CD14-positive monocyte (primary cell): ENCODE measurements around the gene CYSLTR2. TPM values are rescaled to one million over a fixed set of nuclear protein-coding genes. Genes with fewer than 3 reads are reported as not detected.

Experiments used
- DNase-seq, 3 donors: peaks; one replicate each; pipeline ENCODE4 v3.0.0-alpha.2; 2011 to 2022
- H2AFZ ChIP-seq: 2 replicates; pipeline ENCODE4 v1.6.0; 2012; ENCODE audit warnings: mild to moderate bottlenecking, low read depth, low read length, inconsistent platforms; ENCODE audit not compliant: insufficient read depth, poor library complexity, severe bottlenecking
- H3K27ac ChIP-seq, 2 donors: 1 replicate in 1 of 2; 2 replicates in 1 of 2; pipeline ENCODE4 v1.5.1; 2012 to 2013; ENCODE audit warnings: low read length in 2 of 2, control low read depth in 1 of 2, inconsistent platforms in 1 of 2, low read depth in 1 of 2, mild to moderate bottlenecking in 1 of 2
- H3K27me3 ChIP-seq, 2 donors: one replicate each; pipeline versions ENCODE4 v1.6.0 to v1.6.1; 2011 to 2013; ENCODE audit warnings: low read length in 2 of 2; ENCODE audit not compliant: control insufficient read depth in 2 of 2, insufficient read depth in 2 of 2
- H3K36me3 ChIP-seq, 2 donors: replicated peaks in 1 of 2; 1 replicate in 1 of 2; 2 replicates in 1 of 2; pipeline versions ENCODE4 v1.5.1 to v1.6.1; 2012 to 2013; ENCODE audit warnings: low read length in 2 of 2, control low read depth in 1 of 2, inconsistent platforms in 1 of 2, mild to moderate bottlenecking in 1 of 2; ENCODE audit not compliant: insufficient read depth in 2 of 2, control insufficient read depth in 1 of 2
- H3K4me1 ChIP-seq, 2 donors: 1 replicate in 1 of 2; 2 replicates in 1 of 2; pipeline versions ENCODE4 v1.5.1 to v1.6.1; 2012 to 2013; ENCODE audit warnings: low read length in 2 of 2, control low read depth in 1 of 2, inconsistent platforms in 1 of 2, mild to moderate bottlenecking in 1 of 2, moderate library complexity in 1 of 2; ENCODE audit not compliant: insufficient read depth in 2 of 2, control insufficient read depth in 1 of 2
- H3K4me2 ChIP-seq: replicated peaks from 2 replicates; pipeline ENCODE3; 2012; ENCODE audit warnings: low read length, moderate library complexity, mild to moderate bottlenecking; ENCODE audit not compliant: poor library complexity, severe bottlenecking; ENCODE audit errors: extremely low read depth
- H3K4me3 ChIP-seq, 3 experiments: fragments of 200-600 bp in 1 of 3; sonication (generic) in 1 of 3; replicated peaks in 1 of 3; 1 replicate in 2 of 3; 2 replicates in 1 of 3; pipeline ENCODE4 v1.5.1; 2011 to 2013; ENCODE audit warnings: low read length in 3 of 3, mild to moderate bottlenecking in 3 of 3, control low read depth in 2 of 3, low read depth in 2 of 3, inconsistent platforms in 1 of 3, moderate library complexity in 1 of 3
- H3K79me2 ChIP-seq: 2 replicates; pipeline ENCODE4 v1.6.0; 2012; ENCODE audit warnings: mild to moderate bottlenecking, control low read depth, inconsistent platforms, low read length, moderate library complexity; ENCODE audit not compliant: insufficient read depth
- H3K9ac ChIP-seq: 2 replicates; pipeline ENCODE4 v1.6.0; 2017; ENCODE audit warnings: low read length, mild to moderate bottlenecking; ENCODE audit not compliant: insufficient read depth, poor library complexity, severe bottlenecking
- H3K9me3 ChIP-seq, 2 donors: replicated peaks in 1 of 2; 1 replicate in 1 of 2; 2 replicates in 1 of 2; pipeline versions ENCODE4 v1.5.1 to v1.6.1; 2012 to 2013; ENCODE audit warnings: low read length in 2 of 2, control low read depth in 1 of 2; ENCODE audit not compliant: control insufficient read depth in 1 of 2, insufficient read depth in 1 of 2
- H4K20me1 ChIP-seq: 2 replicates; pipeline ENCODE4 v1.6.0; 2012; ENCODE audit warnings: mild to moderate bottlenecking, low read length, control low read depth, moderate library complexity; ENCODE audit not compliant: insufficient read depth
- H3K27ac Mint-ChIP-seq, 7 donors: one replicate each; pipeline ENCODE4 v1.8.0; 2020; ENCODE audit warnings: mild to moderate bottlenecking in 7 of 7, mixed read lengths in 7 of 7, moderate library complexity in 6 of 7, inconsistent platforms in 2 of 7
- H3K27me3 Mint-ChIP-seq, 3 donors: one replicate each; pipeline ENCODE4 v1.8.0; 2021 to 2022; ENCODE audit warnings: low read depth in 3 of 3, mild to moderate bottlenecking in 3 of 3, mixed read lengths in 3 of 3, moderate library complexity in 3 of 3, inconsistent platforms in 1 of 3
- H3K36me3 Mint-ChIP-seq, 2 donors: one replicate each; pipeline ENCODE4 v1.8.0; 2020; ENCODE audit warnings: mixed read lengths in 2 of 2, inconsistent platforms in 1 of 2, mild to moderate bottlenecking in 1 of 2
- H3K4me1 Mint-ChIP-seq: one replicate; pipeline ENCODE4 v1.8.0; 2020; ENCODE audit warnings: mild to moderate bottlenecking, mixed read lengths
- H3K4me3 Mint-ChIP-seq, 2 donors: one replicate each; pipeline ENCODE4 v1.8.0; 2020; ENCODE audit warnings: mild to moderate bottlenecking in 2 of 2, mixed read lengths in 2 of 2, moderate library complexity in 1 of 2
- H3K9me3 Mint-ChIP-seq, 7 donors: one replicate each; pipeline ENCODE4 v1.8.0; 2020 to 2022; ENCODE audit warnings: mixed read lengths in 7 of 7, mild to moderate bottlenecking in 6 of 7, moderate library complexity in 6 of 7, inconsistent platforms in 2 of 7
- CTCF ChIP-seq: fragments of 200-600 bp; IDR thresholded peaks from one replicate; pipeline ENCODE4 v1.8.0; 2022; ENCODE audit warnings: antibody characterized with exemption, mild to moderate bottlenecking
- WGBS: methylation state at CpG from one replicate; pipeline ENCODE4 v1.1.5; 2013; ENCODE audit warnings: missing lambda C conversion rate; ENCODE audit not compliant: insufficient coverage; 5-methylcytosine and 5-hydroxymethylcytosine counted together
- intact Hi-C, 2 donors: fragments of 100-400 bp; cut with micrococcal nuclease; formaldehyde crosslinking; loops; one replicate each; pipeline versions ENCODE4 v1.15.0 to v1.15.1; 2023
- polyA plus RNA-seq, 3 donors: library from polyadenylated mRNA; depleted of rRNA in 1 of 3; unstranded in 2 of 3; stranded (reverse) in 1 of 3; fragments of 300-500 nt in 2 of 3; fragments of >200 nt in 1 of 3; fragmentation: Illumina TruSeq in 2 of 3; gene quantifications; 1 replicate in 2 of 3; 2 replicates in 1 of 3; pipeline ENCODE4 v1.2.3, GENCODE V29; 2012 to 2021

CYSLTR2 gene
- polyA plus RNA-seq, 3 donors, result 1.9 to 6.5 (median 4.1) TPM

- no peaks in the 10 kb centered on the region for H3K79me2 ChIP-seq
Observed at GRCh38 chr13:48727241-48728011, 73.7 kb downstream of the CYSLTR2 start.

GRCh38 chr13:48728226-48728625, 74.5 kb downstream of the CYSLTR2 start:
- no peak overlapping the region for H3K4me2 ChIP-seq

More at GRCh38 chr13:48727241-48728011, 73.7 kb downstream of the CYSLTR2 start:
- H3K4me1 ChIP-seq, result peaks cover 9% of the 10 kb centered on the region in 2 donors
- no peak overlapping the region for H3K4me3 Mint-ChIP-seq
- no peak for DNase-seq
- no peak overlapping the region for H2AFZ ChIP-seq
- peaks cover 0 to 2% of the 10 kb centered on the region in 2 donors for H3K9me3 ChIP-seq
- intact Hi-C loops, result no loop called here
- H3K27ac ChIP-seq, result no peak overlapping the region
- no peak overlapping the region for H3K4me3 ChIP-seq
- WGBS, result no CpG with 5 or more reads among the region's 4 CpGs
- TF ChIP-seq CTCF, result no peak
- peaks cover 0 to 2% (median 2%) of the 10 kb centered on the region in 3 donors for H3K27me3 Mint-ChIP-seq
- H3K36me3 Mint-ChIP-seq, result peaks cover 0 to 3% of the 10 kb centered on the region in 2 donors
- H3K4me2 ChIP-seq, result no peak overlapping the region
- H3K36me3 ChIP-seq, result no peaks in the 10 kb centered on the region
- peaks cover 18% of the 10 kb centered on the region for H3K4me1 Mint-ChIP-seq
- H3K27ac Mint-ChIP-seq, result peak overlapping the region in 1 of 7 donors; percentile 26
- H3K27me3 ChIP-seq, result no peaks in the 10 kb centered on the region
- peaks cover 0 to 6% (median 2%) of the 10 kb centered on the region in 7 donors for H3K9me3 Mint-ChIP-seq
- no peak overlapping the region for H3K9ac ChIP-seq
- H4K20me1 ChIP-seq, result no peaks in the 10 kb centered on the region

More at GRCh38 chr13:48728226-48728625, 74.5 kb downstream of the CYSLTR2 start:
- Mint-ChIP-seq H3K4me3 (no peak overlapping the region), H3K9me3 (peaks cover 0 to 6% (median 0%) of the 10 kb centered on the region in 7 donors), H3K4me1 (peaks cover 18% of the 10 kb centered on the region), H3K27ac (no peak overlapping the region), H3K36me3 (peaks cover 0 to 3% of the 10 kb centered on the region in 2 donors), H3K27me3 (peaks cover 0 to 2% (median 2%) of the 10 kb centered on the region in 3 donors)
- H2AFZ ChIP-seq, result no peak overlapping the region
- WGBS, result 90% methylated on average over 2 of the region's 2 CpGs
- H3K27ac ChIP-seq, result no peak overlapping the region
- DNase-seq, result no peak
- no peak overlapping the region for H3K9ac ChIP-seq
- H3K9me3 ChIP-seq, result no peaks in the 10 kb centered on the region
- no peak for TF ChIP-seq CTCF
- no peaks in the 10 kb centered on the region for H4K20me1 ChIP-seq
- intact Hi-C loops, result no loop called here
- no peaks in the 10 kb centered on the region for H3K36me3 ChIP-seq
- no peaks in the 10 kb centered on the region for H3K27me3 ChIP-seq
- H3K4me3 ChIP-seq, result no peak overlapping the region
- peaks cover 9% of the 10 kb centered on the region in 2 donors for H3K4me1 ChIP-seq
- no peaks in the 10 kb centered on the region for H3K79me2 ChIP-seq
